GM21381 (cell line): Measurements from ENCODE around the gene VPS35L.

Experiments used
- ATAC-seq: cut with Tn5 transposase; IDR thresholded peaks from one replicate; pipeline ENCODE4 v1.9.1; 2021; ENCODE audit warnings: mild to moderate bottlenecking, moderate library complexity; ENCODE audit not compliant: unreplicated experiment

Gene VPS35L

GRCh38 chr16:19589106-19589505 is 33.6 kb downstream of the VPS35L start:
- no peak for ATAC-seq

GRCh38 chr16:19589771-19590302 is 34.3 kb downstream of the VPS35L start:
- ATAC-seq: no peak

GRCh38 chr16:19595043-19595767 is 39.7 kb downstream of the VPS35L start:
- ATAC-seq: no peak

GRCh38 chr16:19598805-19599510 is 43.5 kb downstream of the VPS35L start:
- ATAC-seq: no peak

GRCh38 chr16:19599968-19600716 is 44.6 kb downstream of the VPS35L start:
- no peak for ATAC-seq

- no peak for ATAC-seq
Observed at GRCh38 chr16:19601083-19601976, 45.8 kb downstream of the VPS35L start.

GRCh38 chr16:19604911-19605310 is 49.4 kb downstream of the VPS35L start:
- ATAC-seq: no peak

- ATAC-seq: no peak
Observed at GRCh38 chr16:19605701-19606100, 50.2 kb downstream of the VPS35L start.

GRCh38 chr16:19607616-19608280 is 52.2 kb downstream of the VPS35L start:
- ATAC-seq: no peak

- ATAC-seq: no peak
Observed at GRCh38 chr16:19609359-19609758, 53.9 kb downstream of the VPS35L start.

GRCh38 chr16:19610200-19610599 is 54.7 kb downstream of the VPS35L start:
- no peak for ATAC-seq

GRCh38 chr16:19613834-19614233 is 58.3 kb downstream of the VPS35L start:
- no peak for ATAC-seq

- no peak for ATAC-seq
Observed at GRCh38 chr16:19616241-19616640, 60.7 kb downstream of the VPS35L start.

GRCh38 chr16:19618876-19619275 is 63.4 kb downstream of the VPS35L start:
- no peak for ATAC-seq

- ATAC-seq: no peak
Observed at GRCh38 chr16:19621445-19621844, 65.9 kb downstream of the VPS35L start.

- no peak for ATAC-seq
Observed at GRCh38 chr16:19625039-19625438, 69.5 kb downstream of the VPS35L start.

- no peak for ATAC-seq
Observed at GRCh38 chr16:19636436-19637267, 81.1 kb downstream of the VPS35L start.

GRCh38 chr16:19639986-19640421 is 84.5 kb downstream of the VPS35L start:
- no peak for ATAC-seq

- ATAC-seq: no peak
Observed at GRCh38 chr16:19642501-19642900, 87.0 kb downstream of the VPS35L start.
